GM19193 (cell line): Measurements from ENCODE around the gene BEST4.

Source experiments
- POLR2A ChIP-seq: IDR thresholded peaks from 4 replicates; pipeline ENCODE4 v1.6.1; 2011; ENCODE audit not compliant: insufficient read depth, insufficient read length; ENCODE audit errors: extremely low read depth

The BEST4 gene

GRCh38 chr1:44788120-44788860 lies at the start of gene BEST4:
TSS of gene BEST4 (minus strand) at chr1:44788170. CDS start at chr1:44787705, 465 bp downstream.
- TF ChIP-seq POLR2A, result no peak

- TF ChIP-seq POLR2A, result no peak
Measured at GRCh38 chr1:44835738-44836675, 48.0 kb upstream of the BEST4 start.

- TF ChIP-seq POLR2A, result no peak
Measured at GRCh38 chr1:44834328-44834727, 46.4 kb upstream of the BEST4 start.

GRCh38 chr1:44832056-44832705 lies 44.2 kb upstream of the BEST4 start:
- TF ChIP-seq POLR2A, result no peak

GRCh38 chr1:44831516-44831915 lies 43.5 kb upstream of the BEST4 start:
- no peak for TF ChIP-seq POLR2A

- no peak for TF ChIP-seq POLR2A
Measured at GRCh38 chr1:44830900-44831304, 42.9 kb upstream of the BEST4 start.

GRCh38 chr1:44829506-44830384 lies 41.8 kb upstream of the BEST4 start:
- no peak for TF ChIP-seq POLR2A

- TF ChIP-seq POLR2A, result no peak
Measured at GRCh38 chr1:44828841-44829440, 41.0 kb upstream of the BEST4 start.

- TF ChIP-seq POLR2A, result no peak
Measured at GRCh38 chr1:44828003-44828651, 40.2 kb upstream of the BEST4 start.

- no peak for TF ChIP-seq POLR2A
Measured at GRCh38 chr1:44827197-44828002, 39.4 kb upstream of the BEST4 start.

- no peak for TF ChIP-seq POLR2A
Measured at GRCh38 chr1:44826375-44827196, 38.6 kb upstream of the BEST4 start.

GRCh38 chr1:44822981-44823451 lies 35.0 kb upstream of the BEST4 start:
- no peak for TF ChIP-seq POLR2A
